OCI-LY1 (cell line): ENCODE measurements around the gene SYNE2.
"Not testable (repeated sequence)": the region's sequence is repeated elsewhere in the genome, so short reads cannot be mapped to it uniquely, and the experiment has no call there.

ENCODE experiments used
- H2AFZ ChIP-seq: fragments of 200-600 bp; sonication (generic), shearing (Covaris generic); 2 replicates; pipeline ENCODE4 v1.6.0; 2014; ENCODE audit warnings: antibody characterized with exemption, mild to moderate bottlenecking, low read length
- H3F3A ChIP-seq: fragments of 200-600 bp; sonication (generic), shearing (Covaris generic); 2 replicates; pipeline ENCODE4 v1.6.0; 2014; ENCODE audit warnings: mild to moderate bottlenecking, antibody characterized with exemption, low read length, moderate library complexity; ENCODE audit not compliant: insufficient read depth
- H3K27ac ChIP-seq: fragments of 200-600 bp; sonication (generic); 2 replicates; pipeline ENCODE4 v1.5.1; 2014; ENCODE audit warnings: low read length, mixed run types, mild to moderate bottlenecking, low read depth; ENCODE audit not compliant: poor library complexity, severe bottlenecking
- H3K27me3 ChIP-seq: fragments of 200-600 bp; sonication (generic); 2 replicates; pipeline ENCODE4 v1.6.0; 2014; ENCODE audit warnings: antibody characterized with exemption, mild to moderate bottlenecking, low read length, moderate library complexity; ENCODE audit not compliant: insufficient read depth
- H3K36me3 ChIP-seq: fragments of 200-600 bp; sonication (generic); 2 replicates; pipeline ENCODE4 v1.6.1; 2014; ENCODE audit warnings: mild to moderate bottlenecking, antibody characterized with exemption, low read length, moderate library complexity, mixed read lengths; ENCODE audit not compliant: insufficient read depth
- H3K4me1 ChIP-seq: fragments of 200-600 bp; sonication (generic); 2 replicates; pipeline ENCODE4 v1.5.1; 2014; ENCODE audit warnings: mild to moderate bottlenecking, low read length, moderate library complexity; ENCODE audit not compliant: insufficient read depth, severe bottlenecking
- H3K4me2 ChIP-seq: fragments of 200-600 bp; sonication (generic), shearing (Covaris generic); 2 replicates; pipeline ENCODE4 v1.6.1; 2014; ENCODE audit warnings: low read length
- H3K4me3 ChIP-seq: fragments of 200-600 bp; sonication (generic); 2 replicates; pipeline ENCODE4 v1.5.1; 2014; ENCODE audit warnings: low read length, low read depth, mild to moderate bottlenecking, mixed read lengths; ENCODE audit not compliant: poor library complexity, severe bottlenecking
- H3K79me2 ChIP-seq: fragments of 200-600 bp; shearing (Covaris generic); 2 replicates; pipeline ENCODE4 v1.6.1; 2016; ENCODE audit warnings: mixed run types, low read length, mixed read lengths; ENCODE audit not compliant: insufficient read depth
- H3K9ac ChIP-seq: fragments of 200-600 bp; sonication (generic), shearing (Covaris generic); 2 replicates; pipeline ENCODE4 v1.6.1; 2014; ENCODE audit warnings: mild to moderate bottlenecking, low read length, mixed read lengths
- H3K9me2 ChIP-seq: fragments of 200-600 bp; sonication (generic), shearing (Covaris generic); 2 replicates; pipeline ENCODE4 v1.6.1; 2014; ENCODE audit warnings: low read depth, mild to moderate bottlenecking, low read length, mixed read lengths
- H3K9me3 ChIP-seq: fragments of 200-600 bp; shearing (Covaris generic); 2 replicates; pipeline ENCODE4 v1.6.1; 2014; ENCODE audit warnings: low read length, mixed read lengths
- H4K20me1 ChIP-seq: fragments of 200-600 bp; sonication (generic), shearing (Covaris generic); 2 replicates; pipeline ENCODE4 v1.6.0; 2016; ENCODE audit warnings: mild to moderate bottlenecking, low read length; ENCODE audit not compliant: insufficient read depth
- EZH2 ChIP-seq: fragments of 200-600 bp; sonication (generic), shearing (Covaris generic); IDR thresholded peaks from 2 replicates; pipeline ENCODE4 v1.8.0; 2017; ENCODE audit warnings: borderline replicate concordance, mixed run types, mild to moderate bottlenecking, antibody characterized with exemption, low read length, moderate library complexity, mixed read lengths
- TF ChIP-seq, protein P1 (sequence below): fragments of 200-600 bp; sonication (generic), shearing (Covaris generic); IDR thresholded peaks from 2 replicates; pipeline ENCODE4 v1.5.1; 2017; ENCODE audit warnings: mild to moderate bottlenecking, antibody characterized with exemption, low read length, moderate library complexity, mixed read lengths

Gene SYNE2

DNA sequence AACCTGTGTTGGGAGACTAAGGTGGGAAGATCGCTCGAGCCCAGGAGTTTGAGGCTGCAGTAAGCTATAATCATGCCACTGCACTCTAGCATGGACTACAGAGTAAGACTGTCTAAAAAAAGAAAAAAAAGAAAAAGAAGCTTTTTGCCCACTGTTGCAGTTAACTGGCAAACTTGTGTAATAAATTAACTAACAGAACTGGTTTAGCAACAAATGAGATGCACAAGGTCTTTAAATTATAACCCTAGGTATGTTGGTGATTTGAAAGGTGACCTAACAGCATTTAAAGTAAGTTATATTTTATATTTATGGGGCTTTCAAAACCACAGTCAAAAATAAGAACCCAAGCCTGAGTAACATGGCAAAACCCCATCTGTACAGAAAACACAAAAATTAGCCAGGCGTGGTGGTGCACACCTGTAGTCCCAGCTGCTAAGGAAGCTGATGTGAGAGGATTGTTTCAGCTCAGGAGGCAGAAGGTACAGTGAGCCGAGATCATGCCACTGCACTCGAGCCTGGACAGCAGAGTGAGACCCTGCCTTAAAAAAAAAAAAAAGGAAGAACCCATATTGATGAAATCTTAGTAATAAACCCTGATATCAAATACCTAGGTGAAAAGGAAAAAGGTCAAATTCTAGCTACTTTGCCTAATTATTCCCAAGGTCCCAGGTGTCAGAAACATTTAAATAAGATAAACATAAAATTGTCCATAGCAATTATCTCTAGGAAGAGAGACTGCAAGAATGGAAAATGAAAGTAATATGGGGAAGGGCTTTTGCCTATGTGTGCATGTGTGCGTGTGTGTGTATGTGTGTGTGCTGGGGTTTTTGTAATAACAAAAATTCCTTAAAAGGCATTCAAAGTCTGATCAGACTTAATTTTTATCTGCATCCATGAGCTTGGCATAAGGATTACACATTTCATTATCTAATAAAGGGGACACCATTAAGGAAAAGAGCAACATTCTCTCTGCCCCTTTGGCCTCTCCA lies 15.4 kb downstream of the SYNE2 start:
- TF ChIP-seq EZH2 = no peak
- TF ChIP-seq, protein P1, sequence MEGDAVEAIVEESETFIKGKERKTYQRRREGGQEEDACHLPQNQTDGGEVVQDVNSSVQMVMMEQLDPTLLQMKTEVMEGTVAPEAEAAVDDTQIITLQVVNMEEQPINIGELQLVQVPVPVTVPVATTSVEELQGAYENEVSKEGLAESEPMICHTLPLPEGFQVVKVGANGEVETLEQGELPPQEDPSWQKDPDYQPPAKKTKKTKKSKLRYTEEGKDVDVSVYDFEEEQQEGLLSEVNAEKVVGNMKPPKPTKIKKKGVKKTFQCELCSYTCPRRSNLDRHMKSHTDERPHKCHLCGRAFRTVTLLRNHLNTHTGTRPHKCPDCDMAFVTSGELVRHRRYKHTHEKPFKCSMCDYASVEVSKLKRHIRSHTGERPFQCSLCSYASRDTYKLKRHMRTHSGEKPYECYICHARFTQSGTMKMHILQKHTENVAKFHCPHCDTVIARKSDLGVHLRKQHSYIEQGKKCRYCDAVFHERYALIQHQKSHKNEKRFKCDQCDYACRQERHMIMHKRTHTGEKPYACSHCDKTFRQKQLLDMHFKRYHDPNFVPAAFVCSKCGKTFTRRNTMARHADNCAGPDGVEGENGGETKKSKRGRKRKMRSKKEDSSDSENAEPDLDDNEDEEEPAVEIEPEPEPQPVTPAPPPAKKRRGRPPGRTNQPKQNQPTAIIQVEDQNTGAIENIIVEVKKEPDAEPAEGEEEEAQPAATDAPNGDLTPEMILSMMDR = no peak
- H3K4me1 ChIP-seq = peaks cover 91% of the 10 kb centered on the region
- H3K36me3 ChIP-seq = 0 out of 2 replicates have a peak, but pooled peaks cover 8% of the 10 kb centered on the region
- H3F3A ChIP-seq = peaks cover 18% of the 10 kb centered on the region
- no peaks in the 10 kb centered on the region for H3K9me3 ChIP-seq
- no peaks in the 10 kb centered on the region for H4K20me1 ChIP-seq
- H2AFZ ChIP-seq = no peak overlapping the region
- no peak overlapping the region; the same call in 1 of the 2 replicates for H3K9ac ChIP-seq
- peaks cover 40% of the 10 kb centered on the region for H3K79me2 ChIP-seq
- peak overlapping the region; percentile 90 for H3K27ac ChIP-seq
- no peaks in the 10 kb centered on the region for H3K9me2 ChIP-seq
- H3K4me2 ChIP-seq = peak overlapping the region; percentile 63; the same call in 1 of the 2 replicates
- H3K27me3 ChIP-seq = no peaks in the 10 kb centered on the region
- no peak overlapping the region for H3K4me3 ChIP-seq

DNA sequence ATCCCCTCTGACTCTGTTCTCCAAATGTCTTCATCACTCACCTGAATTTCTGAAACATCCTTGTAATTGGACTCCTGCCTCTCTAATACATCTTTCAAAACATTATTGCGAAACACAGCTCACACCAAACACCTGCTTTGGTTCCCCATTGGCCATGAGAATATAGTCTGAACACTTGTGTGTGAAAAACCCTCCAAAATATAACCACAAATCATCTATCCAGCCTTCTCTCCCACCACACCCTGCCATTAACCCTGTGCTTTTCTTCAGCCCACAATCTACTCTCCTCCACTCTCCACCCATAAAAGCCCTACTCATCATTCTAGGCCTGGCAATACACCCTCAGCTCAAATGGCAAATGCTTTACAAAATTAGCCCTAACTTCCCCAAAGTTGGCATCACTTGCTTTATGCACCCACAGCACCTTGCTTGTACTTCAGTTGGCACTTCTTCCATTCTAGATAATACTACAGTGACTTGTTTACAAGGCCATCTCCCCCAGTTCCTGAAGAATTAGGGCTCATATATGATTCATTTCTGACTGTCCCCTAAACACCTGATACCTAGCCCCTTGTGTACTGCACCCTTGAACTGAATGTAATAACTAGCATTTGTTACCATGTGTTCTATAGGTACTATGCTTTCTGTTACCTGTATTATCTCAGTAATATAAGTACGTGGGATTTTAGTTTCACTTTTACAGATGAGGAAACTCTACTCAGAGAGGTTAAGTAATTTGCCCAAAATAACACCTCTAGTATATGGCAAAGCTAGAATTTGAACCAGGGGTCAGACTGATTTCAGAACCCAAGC lies 17.3 kb downstream of the SYNE2 start:
- Histone ChIP-seq H3K27ac (peak overlapping the region; percentile 90), H3K4me2 (peak overlapping the region; percentile 63), H3K4me3 (peak overlapping the region; percentile 34), H3F3A (peaks cover 18% of the 10 kb centered on the region), H3K79me2 (peaks cover 47% of the 10 kb centered on the region), H3K4me1 (peaks cover 93% of the 10 kb centered on the region), H3K9ac (peak overlapping the region; percentile 39; the same call in 1 of the 2 replicates)
- H3K9me3 ChIP-seq, H4K20me1 ChIP-seq, H2AFZ ChIP-seq, H3K9me2 ChIP-seq, H3K27me3 ChIP-seq, H3K36me3 ChIP-seq: not testable (repeated sequence)

DNA sequence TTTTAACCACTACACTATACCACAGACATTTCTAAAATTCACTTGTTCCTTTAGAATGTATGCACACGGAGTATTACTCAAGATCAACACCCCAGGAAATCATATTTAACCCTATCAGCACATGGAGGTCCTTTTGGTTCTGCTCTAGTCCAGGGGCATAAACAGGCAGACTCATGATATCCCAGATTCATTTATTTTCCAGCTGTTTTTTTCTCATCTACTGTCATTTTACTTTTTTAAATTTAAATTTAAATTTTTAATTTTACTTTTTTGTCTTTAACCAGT lies 17.9 kb downstream of the SYNE2 start:
- H4K20me1 ChIP-seq, H3K4me3 ChIP-seq, H3K27me3 ChIP-seq, H3K36me3 ChIP-seq, H3K9me2 ChIP-seq, H3K9ac ChIP-seq, H2AFZ ChIP-seq, H3K4me2 ChIP-seq, H3K9me3 ChIP-seq: not testable (repeated sequence)
- Histone ChIP-seq H3F3A (peaks cover 17% of the 10 kb centered on the region), H3K27ac (peak overlapping the region; percentile 43), H3K79me2 (peaks cover 53% of the 10 kb centered on the region), H3K4me1 (peaks cover 87% of the 10 kb centered on the region)

- Histone ChIP-seq H4K20me1 (no peaks in the 10 kb centered on the region), H3K4me3 (no peak overlapping the region), H3K36me3 (no peaks in the 10 kb centered on the region), H2AFZ (no peak overlapping the region), H3K79me2 (peaks cover 71% of the 10 kb centered on the region), H3K27ac (peak overlapping the region; percentile 48), H3K9me3 (no peaks in the 10 kb centered on the region), H3K9me2 (no peaks in the 10 kb centered on the region), H3K9ac (peak overlapping the region; percentile 10; the same call in 1 of the 2 replicates), H3K4me1 (peaks cover 61% of the 10 kb centered on the region), H3K4me2 (peak overlapping the region; percentile 40), H3K27me3 (no peaks in the 10 kb centered on the region), H3F3A (peaks cover 5% of the 10 kb centered on the region; the same call in 1 of the 2 replicates)
- no peak for TF ChIP-seq EZH2
- TF ChIP-seq, protein P1 = no peak
These were observed 21.4 kb downstream of the SYNE2 start for GRCh38 chr14:63874223-63874622.
